Measurements from ENCODE around the gene PYM1. TPM values are rescaled to one million over a fixed set of nuclear protein-coding genes. Genes with fewer than 3 reads are reported as not detected.
A peak's percentile ranks its signal among the peaks of the same experiment; 100 is the strongest.

PYM1 gene
- total and polyA plus RNA-seq, 2 of the 13 experiments (the other 11 are each of a cell fraction or from before 2014, with no cell fraction given) = 44.0 to 51.8 TPM

DNA sequence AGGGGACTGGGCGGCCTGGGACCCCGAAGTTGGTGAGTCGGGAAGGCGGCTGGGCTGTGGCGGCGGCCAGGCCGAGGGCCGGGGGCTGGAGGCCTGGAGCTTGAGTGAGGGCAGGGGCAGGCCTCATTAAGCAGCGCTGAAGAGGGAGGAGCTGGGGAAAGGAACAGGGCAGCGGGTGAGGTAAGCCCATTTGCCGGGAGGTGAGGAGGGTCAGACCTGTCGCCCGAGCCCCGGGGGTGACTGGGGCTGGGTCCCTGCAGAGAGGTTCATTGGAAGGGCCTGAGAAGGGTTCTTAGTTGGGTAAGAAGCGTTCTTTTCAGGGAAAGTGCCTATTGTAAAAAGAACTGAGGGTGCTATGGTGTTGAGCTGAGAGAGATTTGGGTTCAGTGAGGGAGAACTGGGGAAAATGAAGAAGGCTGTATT lies 46.6 kb upstream of the PYM1 start (continued):
- TF ChIP-seq SALL2 (CRISPR knock-in tag; IDR thresholded peaks at IDR 0.05) (no peak), ZNF234 (CRISPR knock-in tag; conservative IDR thresholded peaks at IDR 0.05) (no peak), CC2D1A (CRISPR knock-in tag; IDR thresholded peaks at IDR 0.05) (no peak), ZNF33B (CRISPR knock-in tag; IDR thresholded peaks at IDR 0.05) (no peak), PCBP1 (IDR thresholded peaks at IDR 0.05; ENCODE audit: borderline replicate concordance, low read depth, low read length) (no peak), SOX13 (IDR thresholded peaks at IDR 0.05) (no peak), SOX13 (CRISPR knock-in tag; conservative IDR thresholded peaks at IDR 0.05 in 1 of 2, IDR thresholded peaks at IDR 0.05 in 1 of 2) (no peak), REPIN1 (CRISPR knock-in tag; IDR thresholded peaks at IDR 0.05; ENCODE audit: borderline replicate concordance, low read depth) (no peak), SNRNP70 (IDR thresholded peaks at IDR 0.05; ENCODE audit: low read depth, low read length) (no peak), RBM39 (IDR thresholded peaks at IDR 0.05; ENCODE audit: low read depth, low read length, poor library complexity, severe bottlenecking) (peak; percentile 16), KDM2A (CRISPR knock-in tag; IDR thresholded peaks at IDR 0.05; ENCODE audit: borderline replicate concordance, low read depth) (no peak), ZNF7 (CRISPR knock-in tag; IDR thresholded peaks at IDR 0.05) (no peak)
- TF ChIP-seq, protein P1, sequence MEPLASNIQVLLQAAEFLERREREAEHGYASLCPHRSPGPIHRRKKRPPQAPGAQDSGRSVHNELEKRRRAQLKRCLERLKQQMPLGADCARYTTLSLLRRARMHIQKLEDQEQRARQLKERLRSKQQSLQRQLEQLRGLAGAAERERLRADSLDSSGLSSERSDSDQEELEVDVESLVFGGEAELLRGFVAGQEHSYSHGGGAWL (CRISPR knock-in tag; IDR thresholded peaks at IDR 0.05) = peak; percentile 11; the same call in 1 of the 2 replicates
- TF ChIP-seq, protein P2, sequence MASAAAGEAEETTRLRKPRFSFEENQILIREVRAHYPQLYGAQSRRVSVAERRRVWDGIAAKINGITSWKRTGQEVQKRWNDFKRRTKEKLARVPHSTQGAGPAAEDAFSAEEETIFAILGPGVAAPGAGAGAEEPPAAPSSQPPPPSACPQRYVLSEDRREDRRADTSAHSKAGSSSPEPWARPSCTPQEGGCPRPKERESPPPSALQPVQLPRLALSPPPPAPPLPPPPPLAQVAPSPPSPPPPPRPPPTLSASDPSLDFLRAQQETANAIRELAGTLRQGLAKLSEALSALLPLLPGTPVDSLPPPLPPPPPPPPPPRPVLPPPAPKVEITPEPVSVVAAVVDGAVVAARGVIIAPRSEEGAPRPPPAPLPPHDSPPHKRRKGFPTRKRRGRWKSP (CRISPR knock-in tag; IDR thresholded peaks at IDR 0.05) = no peak; the same call in 1 of the 2 replicates
- TF ChIP-seq, protein P3, sequence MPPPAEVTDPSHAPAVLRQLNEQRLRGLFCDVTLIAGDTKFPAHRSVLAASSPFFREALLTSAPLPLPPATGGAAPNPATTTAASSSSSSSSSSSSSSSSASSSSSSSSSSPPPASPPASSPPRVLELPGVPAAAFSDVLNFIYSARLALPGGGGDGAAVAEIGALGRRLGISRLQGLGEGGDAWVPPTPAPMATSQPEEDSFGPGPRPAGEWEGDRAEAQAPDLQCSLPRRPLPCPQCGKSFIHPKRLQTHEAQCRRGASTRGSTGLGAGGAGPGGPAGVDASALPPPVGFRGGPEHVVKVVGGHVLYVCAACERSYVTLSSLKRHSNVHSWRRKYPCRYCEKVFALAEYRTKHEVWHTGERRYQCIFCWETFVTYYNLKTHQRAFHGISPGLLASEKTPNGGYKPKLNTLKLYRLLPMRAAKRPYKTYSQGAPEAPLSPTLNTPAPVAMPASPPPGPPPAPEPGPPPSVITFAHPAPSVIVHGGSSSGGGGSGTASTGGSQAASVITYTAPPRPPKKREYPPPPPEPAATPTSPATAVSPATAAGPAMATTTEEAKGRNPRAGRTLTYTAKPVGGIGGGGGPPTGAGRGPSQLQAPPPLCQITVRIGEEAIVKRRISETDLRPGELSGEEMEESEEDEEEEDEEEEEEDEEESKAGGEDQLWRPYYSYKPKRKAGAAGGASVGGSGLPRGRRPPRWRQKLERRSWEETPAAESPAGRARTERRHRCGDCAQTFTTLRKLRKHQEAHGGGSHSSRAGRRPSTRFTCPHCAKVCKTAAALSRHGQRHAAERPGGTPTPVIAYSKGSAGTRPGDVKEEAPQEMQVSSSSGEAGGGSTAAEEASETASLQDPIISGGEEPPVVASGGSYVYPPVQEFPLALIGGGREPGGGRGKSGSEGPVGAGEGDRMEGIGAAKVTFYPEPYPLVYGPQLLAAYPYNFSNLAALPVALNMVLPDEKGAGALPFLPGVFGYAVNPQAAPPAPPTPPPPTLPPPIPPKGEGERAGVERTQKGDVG (CRISPR knock-in tag; IDR thresholded peaks at IDR 0.05; ENCODE audit: borderline replicate concordance) = no peak
- TF ChIP-seq, protein P4, sequence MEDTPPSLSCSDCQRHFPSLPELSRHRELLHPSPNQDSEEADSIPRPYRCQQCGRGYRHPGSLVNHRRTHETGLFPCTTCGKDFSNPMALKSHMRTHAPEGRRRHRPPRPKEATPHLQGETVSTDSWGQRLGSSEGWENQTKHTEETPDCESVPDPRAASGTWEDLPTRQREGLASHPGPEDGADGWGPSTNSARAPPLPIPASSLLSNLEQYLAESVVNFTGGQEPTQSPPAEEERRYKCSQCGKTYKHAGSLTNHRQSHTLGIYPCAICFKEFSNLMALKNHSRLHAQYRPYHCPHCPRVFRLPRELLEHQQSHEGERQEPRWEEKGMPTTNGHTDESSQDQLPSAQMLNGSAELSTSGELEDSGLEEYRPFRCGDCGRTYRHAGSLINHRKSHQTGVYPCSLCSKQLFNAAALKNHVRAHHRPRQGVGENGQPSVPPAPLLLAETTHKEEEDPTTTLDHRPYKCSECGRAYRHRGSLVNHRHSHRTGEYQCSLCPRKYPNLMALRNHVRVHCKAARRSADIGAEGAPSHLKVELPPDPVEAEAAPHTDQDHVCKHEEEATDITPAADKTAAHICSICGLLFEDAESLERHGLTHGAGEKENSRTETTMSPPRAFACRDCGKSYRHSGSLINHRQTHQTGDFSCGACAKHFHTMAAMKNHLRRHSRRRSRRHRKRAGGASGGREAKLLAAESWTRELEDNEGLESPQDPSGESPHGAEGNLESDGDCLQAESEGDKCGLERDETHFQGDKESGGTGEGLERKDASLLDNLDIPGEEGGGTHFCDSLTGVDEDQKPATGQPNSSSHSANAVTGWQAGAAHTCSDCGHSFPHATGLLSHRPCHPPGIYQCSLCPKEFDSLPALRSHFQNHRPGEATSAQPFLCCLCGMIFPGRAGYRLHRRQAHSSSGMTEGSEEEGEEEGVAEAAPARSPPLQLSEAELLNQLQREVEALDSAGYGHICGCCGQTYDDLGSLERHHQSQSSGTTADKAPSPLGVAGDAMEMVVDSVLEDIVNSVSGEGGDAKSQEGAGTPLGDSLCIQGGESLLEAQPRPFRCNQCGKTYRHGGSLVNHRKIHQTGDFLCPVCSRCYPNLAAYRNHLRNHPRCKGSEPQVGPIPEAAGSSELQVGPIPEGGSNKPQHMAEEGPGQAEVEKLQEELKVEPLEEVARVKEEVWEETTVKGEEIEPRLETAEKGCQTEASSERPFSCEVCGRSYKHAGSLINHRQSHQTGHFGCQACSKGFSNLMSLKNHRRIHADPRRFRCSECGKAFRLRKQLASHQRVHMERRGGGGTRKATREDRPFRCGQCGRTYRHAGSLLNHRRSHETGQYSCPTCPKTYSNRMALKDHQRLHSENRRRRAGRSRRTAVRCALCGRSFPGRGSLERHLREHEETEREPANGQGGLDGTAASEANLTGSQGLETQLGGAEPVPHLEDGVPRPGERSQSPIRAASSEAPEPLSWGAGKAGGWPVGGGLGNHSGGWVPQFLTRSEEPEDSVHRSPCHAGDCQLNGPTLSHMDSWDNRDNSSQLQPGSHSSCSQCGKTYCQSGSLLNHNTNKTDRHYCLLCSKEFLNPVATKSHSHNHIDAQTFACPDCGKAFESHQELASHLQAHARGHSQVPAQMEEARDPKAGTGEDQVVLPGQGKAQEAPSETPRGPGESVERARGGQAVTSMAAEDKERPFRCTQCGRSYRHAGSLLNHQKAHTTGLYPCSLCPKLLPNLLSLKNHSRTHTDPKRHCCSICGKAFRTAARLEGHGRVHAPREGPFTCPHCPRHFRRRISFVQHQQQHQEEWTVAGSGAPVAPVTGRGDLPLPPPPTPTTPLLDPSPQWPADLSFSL (CRISPR knock-in tag; IDR thresholded peaks at IDR 0.05) = no peak
- TF ChIP-seq, protein P5, sequence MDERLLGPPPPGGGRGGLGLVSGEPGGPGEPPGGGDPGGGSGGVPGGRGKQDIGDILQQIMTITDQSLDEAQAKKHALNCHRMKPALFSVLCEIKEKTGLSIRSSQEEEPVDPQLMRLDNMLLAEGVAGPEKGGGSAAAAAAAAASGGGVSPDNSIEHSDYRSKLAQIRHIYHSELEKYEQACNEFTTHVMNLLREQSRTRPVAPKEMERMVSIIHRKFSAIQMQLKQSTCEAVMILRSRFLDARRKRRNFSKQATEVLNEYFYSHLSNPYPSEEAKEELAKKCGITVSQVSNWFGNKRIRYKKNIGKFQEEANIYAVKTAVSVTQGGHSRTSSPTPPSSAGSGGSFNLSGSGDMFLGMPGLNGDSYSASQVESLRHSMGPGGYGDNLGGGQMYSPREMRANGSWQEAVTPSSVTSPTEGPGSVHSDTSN (CRISPR knock-in tag; IDR thresholded peaks at IDR 0.05) = no peak

Data from HepG2 (cell line).